Measurements from ENCODE around the gene HELB.

The HELB gene

GRCh38 chr12:66304296-66304900 is 2.1 kb downstream of the HELB start:
- no peak for DNase-seq

GRCh38 chr12:66309606-66310005 is 7.3 kb downstream of the HELB start:
- no peak for DNase-seq

GRCh38 chr12:66312189-66312588 is 9.9 kb downstream of the HELB start:
- DNase-seq = no peak

GRCh38 chr12:66314278-66314677 is 12.0 kb downstream of the HELB start:
- no peak for DNase-seq

- DNase-seq = no peak
Observed at GRCh38 chr12:66319266-66319954, 17.1 kb downstream of the HELB start.

GRCh38 chr12:66320996-66321395 is 18.7 kb downstream of the HELB start:
- no peak for DNase-seq

GRCh38 chr12:66321435-66321834 is 19.1 kb downstream of the HELB start:
- no peak for DNase-seq

GRCh38 chr12:66323017-66323416 is 20.7 kb downstream of the HELB start:
- DNase-seq = no peak

GRCh38 chr12:66329941-66330340 is 27.6 kb downstream of the HELB start:
- no peak for DNase-seq

GRCh38 chr12:66331016-66331415 is 28.7 kb downstream of the HELB start:
- DNase-seq = no peak

GRCh38 chr12:66331814-66332213 is 29.5 kb downstream of the HELB start:
- DNase-seq = no peak

GRCh38 chr12:66335746-66336145 is 33.5 kb downstream of the HELB start:
- DNase-seq = no peak

GRCh38 chr12:66337381-66338010 is 35.2 kb downstream of the HELB start:
- DNase-seq = no peak

GRCh38 chr12:66340131-66340530 is 37.8 kb downstream of the HELB start:
- no peak for DNase-seq

GRCh38 chr12:66341126-66341525 is 38.8 kb downstream of the HELB start:
- DNase-seq = no peak

GRCh38 chr12:66345212-66345611 is 42.9 kb downstream of the HELB start:
- no peak for DNase-seq

GRCh38 chr12:66345956-66346355 is 43.7 kb downstream of the HELB start:
- DNase-seq = no peak

- no peak for DNase-seq
Observed at GRCh38 chr12:66351301-66351700, 49.0 kb downstream of the HELB start.

GRCh38 chr12:66352197-66352596 is 49.9 kb downstream of the HELB start:
- no peak for DNase-seq

- no peak for DNase-seq
Observed at GRCh38 chr12:66352899-66353298, 50.6 kb downstream of the HELB start.

GRCh38 chr12:66354291-66354690 is 52.0 kb downstream of the HELB start:
- no peak for DNase-seq

GRCh38 chr12:66359300-66359699 is 57.0 kb downstream of the HELB start:
- no peak for DNase-seq

GRCh38 chr12:66361703-66362102 is 59.4 kb downstream of the HELB start:
- DNase-seq = no peak

- no peak for DNase-seq
Observed at GRCh38 chr12:66365718-66366490, 63.6 kb downstream of the HELB start.
